DND-41 (cell line): ENCODE data around the gene ADCY9.

Experiments
- CTCF ChIP-seq: IDR thresholded peaks from 2 replicates; pipeline ENCODE4 v1.5.1; 2012; ENCODE audit warnings: borderline replicate concordance, low read length, moderate library complexity, mild to moderate bottlenecking; ENCODE audit not compliant: poor library complexity, severe bottlenecking; ENCODE audit errors: extremely low read depth
- EZH2 ChIP-seq: IDR thresholded peaks from 3 replicates; pipeline ENCODE4 v1.6.1; 2012; ENCODE audit warnings: borderline replicate concordance, low read depth, mild to moderate bottlenecking, moderate library complexity, low read length, inconsistent platforms; ENCODE audit not compliant: severe bottlenecking

GRCh38 chr16:4009177-4009576, 107.1 kb downstream of the ADCY9 start:
- TF ChIP-seq EZH2 = no peak
- TF ChIP-seq CTCF = no peak
